AG09319 (cell line): ENCODE results near the gene ABCA3.

Experiments used
- DNase-seq: peaks from one replicate; pipeline ENCODE4 v3.0.0-alpha.2; 2010; ENCODE audit warnings: low read depth; ENCODE audit errors: extremely low read depth
- CTCF ChIP-seq: IDR thresholded peaks from 2 replicates; pipeline ENCODE4 v1.5.1; 2011; ENCODE audit warnings: low read depth, mild to moderate bottlenecking, inconsistent platforms, low read length, moderate library complexity

The ABCA3 gene

GRCh38 chr16:2235234-2235651, 105.3 kb downstream of the ABCA3 start:
- no peak for DNase-seq
- TF ChIP-seq CTCF: no peak

GRCh38 chr16:2234813-2235170, 105.7 kb downstream of the ABCA3 start:
- no peak for DNase-seq
- TF ChIP-seq CTCF: no peak

DNA sequence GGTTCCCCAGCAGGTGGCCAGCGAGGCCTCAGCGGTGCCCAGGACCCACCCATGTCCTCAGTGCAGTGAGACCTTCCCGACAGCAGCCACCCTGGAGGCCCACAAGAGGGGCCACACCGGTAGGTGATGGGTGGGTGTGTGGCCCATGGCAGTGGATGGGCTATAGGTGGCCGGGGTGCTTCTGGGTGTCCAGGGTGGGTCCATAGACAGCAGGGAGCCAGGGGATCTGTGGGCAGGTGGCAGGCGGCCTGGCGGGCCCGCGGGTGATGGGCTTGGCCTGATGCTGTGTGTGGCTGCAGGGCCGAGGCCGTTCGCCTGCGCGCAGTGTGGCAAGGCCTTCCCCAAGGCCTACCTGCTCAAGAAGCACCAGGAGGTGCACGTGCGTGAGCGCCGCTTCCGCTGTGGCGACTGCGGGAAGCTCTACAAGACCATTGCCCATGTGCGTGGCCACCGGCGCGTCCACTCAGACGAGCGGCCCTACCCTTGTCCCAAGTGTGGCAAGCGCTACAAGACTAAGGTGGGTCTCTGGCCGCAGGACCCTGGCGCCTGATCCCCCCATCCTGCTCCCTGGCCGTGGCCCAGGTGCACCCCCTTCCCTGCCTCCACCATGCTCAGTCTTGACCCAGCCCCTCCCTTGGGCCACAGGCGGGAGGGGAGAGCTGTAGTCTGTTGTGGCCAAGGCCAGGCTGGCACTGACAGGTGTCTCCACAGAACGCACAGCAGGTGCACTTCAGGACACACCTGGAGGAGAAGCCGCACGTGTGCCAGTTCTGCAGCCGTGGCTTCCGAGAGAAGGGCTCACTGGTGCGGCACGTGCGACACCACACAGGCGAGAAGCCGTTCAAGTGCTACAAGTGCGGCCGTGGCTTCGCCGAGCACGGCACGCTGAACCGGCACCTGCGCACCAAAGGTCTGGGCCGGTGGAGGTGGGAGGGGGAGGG, 106.4 kb downstream of the ABCA3 start:
- DNase-seq: no peak

DNA sequence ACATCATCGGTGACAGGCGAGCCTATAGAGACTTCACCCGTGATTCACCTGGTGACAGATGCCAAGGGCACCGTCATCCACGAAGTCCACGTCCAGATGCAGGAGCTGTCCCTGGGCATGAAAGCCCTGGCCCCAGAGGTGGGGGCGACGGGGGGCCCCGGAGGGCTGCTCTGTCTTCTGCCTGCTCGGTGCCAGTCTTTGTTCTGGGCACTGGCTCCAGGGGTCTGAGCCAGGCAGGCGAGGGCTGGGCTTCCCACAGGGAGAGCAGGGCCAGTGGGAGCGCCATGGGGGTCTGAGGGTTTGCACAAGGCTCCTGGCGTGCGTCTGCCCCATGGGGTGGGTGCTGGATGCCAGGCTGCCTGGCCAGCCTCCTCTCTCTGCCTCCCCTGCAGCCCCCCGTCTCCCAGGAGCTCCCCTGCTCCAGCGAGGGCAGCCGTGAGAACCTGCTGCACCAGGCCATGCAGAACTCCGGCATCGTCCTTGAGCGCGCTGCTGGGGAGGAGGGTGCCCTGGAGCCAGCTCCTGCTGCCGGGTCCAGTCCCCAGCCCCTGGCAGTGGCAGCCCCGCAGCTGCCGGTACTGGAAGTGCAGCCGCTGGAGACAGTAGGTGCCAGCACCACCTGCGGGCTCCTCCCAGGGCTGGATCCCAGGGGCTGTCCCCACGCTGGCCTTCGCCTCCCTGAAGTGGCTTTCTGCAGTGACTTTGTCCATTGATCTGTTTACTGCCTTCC, 107.3 kb downstream of the ABCA3 start:
- DNase-seq: no peak
- TF ChIP-seq CTCF: no peak

More for the DNA sequence above, 106.4 kb downstream of the ABCA3 start:
- TF ChIP-seq CTCF: no peak

- DNase-seq: no peak
- no peak for TF ChIP-seq CTCF
Measured at GRCh38 chr16:2232094-2232990, 108.2 kb downstream of the ABCA3 start.

DNA sequence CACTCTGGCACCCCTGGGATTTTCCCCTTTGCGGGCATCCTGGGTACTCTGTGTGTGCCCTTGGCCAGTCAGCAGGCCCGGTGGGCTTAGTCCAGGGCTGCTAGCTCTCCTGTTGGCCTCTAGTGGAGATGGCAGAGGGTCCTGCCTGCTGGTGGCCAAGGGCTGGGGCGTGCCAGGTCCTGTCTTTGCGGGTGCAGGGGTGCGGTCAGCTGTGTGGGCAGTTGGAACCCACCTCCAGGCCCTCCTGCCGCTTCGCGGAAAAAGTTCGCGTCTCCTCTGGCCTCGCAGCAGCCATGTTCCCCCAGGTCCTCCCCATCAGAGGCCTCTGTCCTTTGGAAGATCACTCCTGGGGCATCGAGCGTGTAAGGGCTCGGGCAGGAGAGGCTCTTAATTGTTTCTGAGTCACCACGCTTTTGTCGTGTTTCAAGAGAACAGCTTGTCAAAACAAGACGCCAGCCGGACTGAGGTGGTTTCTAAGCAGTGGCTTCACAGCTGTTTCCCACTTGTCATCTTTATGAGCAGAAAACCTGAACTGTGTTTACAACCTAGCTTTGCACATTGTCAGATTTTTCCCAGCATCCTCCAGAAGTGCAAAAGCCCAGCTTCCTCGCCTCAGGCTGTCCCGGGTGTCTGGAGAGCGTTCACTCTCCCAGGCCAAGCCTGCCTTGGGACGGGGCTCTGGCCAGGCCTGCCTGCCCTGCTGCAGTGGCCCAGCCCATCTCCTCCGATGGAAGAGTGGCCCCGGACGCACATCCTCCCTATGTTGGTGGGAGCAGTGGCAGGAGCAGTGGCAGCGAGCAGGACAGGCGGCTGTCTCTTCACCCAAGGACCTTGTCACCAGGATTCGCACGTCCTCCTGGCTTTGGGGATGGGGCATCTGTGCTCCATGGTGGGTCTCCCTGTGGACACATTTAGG, 109.3 kb downstream of the ABCA3 start:
- no peak for TF ChIP-seq CTCF
- DNase-seq: no peak
